IPS-NIHi7 (cell line): Measurements from ENCODE around the gene SWI5.

Experiments
- DNase-seq: peaks from one replicate; pipeline ENCODE4 v3.0.0; 2012; ENCODE audit warnings: mixed read lengths; ENCODE audit errors: extremely low spot score

SWI5 gene

GRCh38 chr9:128321343-128321742 is 45.3 kb downstream of the SWI5 start:
- no peak for DNase-seq

GRCh38 chr9:128321879-128322403 is 45.9 kb downstream of the SWI5 start:
- DNase-seq = no peak

GRCh38 chr9:128322404-128323211 is 46.5 kb downstream of the SWI5 start, which contains the start of the genes COQ4 and TRUB2:
Gene COQ4 (plus strand): TSS chr9:128322839. CDS start chr9:128322859, 20 bp downstream.
Gene TRUB2 (minus strand): TSS chr9:128322447. CDS start chr9:128322408, 39 bp downstream.
- DNase-seq = peak; percentile 98

GRCh38 chr9:128323212-128323730 is 47.2 kb downstream of the SWI5 start:
- no peak for DNase-seq

- DNase-seq = no peak
Measured at GRCh38 chr9:128323791-128324190, 47.7 kb downstream of the SWI5 start.

- no peak for DNase-seq
Measured at GRCh38 chr9:128324401-128324800, 48.3 kb downstream of the SWI5 start.

- DNase-seq = no peak
Measured at GRCh38 chr9:128325629-128326028, 49.6 kb downstream of the SWI5 start.

GRCh38 chr9:128333451-128333869 is 57.4 kb downstream of the SWI5 start:
- no peak for DNase-seq

GRCh38 chr9:128335161-128335560 is 59.1 kb downstream of the SWI5 start:
- DNase-seq = no peak

GRCh38 chr9:128335914-128336313 is 59.8 kb downstream of the SWI5 start:
- no peak for DNase-seq

- DNase-seq = no peak
Measured at GRCh38 chr9:128337936-128338335, 61.9 kb downstream of the SWI5 start.
